ENCODE data around the gene ST3GAL3. TPM values are rescaled to one million over a fixed set of nuclear protein-coding genes. Genes with fewer than 3 reads are reported as not detected.

ST3GAL3 gene
- total RNA-seq, 1 experiment from 2014 or later, result 19.3 TPM

GRCh38 chr1:43977376-43978263 lies 270.3 kb downstream of the ST3GAL3 start:
- Histone ChIP-seq H3K36me3 (ENCODE audit: low read depth) (peaks cover 22% of the 10 kb centered on the region), H3K9me3 (ENCODE audit: insufficient read depth, low read depth) (no peaks in the 10 kb centered on the region), H3K4me1 (replicated peaks; ENCODE audit: insufficient read depth) (peaks cover 53% of the 10 kb centered on the region), H3K27me3 (ENCODE audit: insufficient read depth, low read depth) (no peaks in the 10 kb centered on the region), H2AFZ (no peak overlapping the region), H3K27ac (no peak overlapping the region), H4K20me1 (ENCODE audit: insufficient read depth) (peaks cover 12% of the 10 kb centered on the region; the same call in 1 of the 2 replicates), H3K9me2 (ENCODE audit: insufficient read depth) (no peaks in the 10 kb centered on the region), H3K79me2 (ENCODE audit: low read depth) (peaks cover 69% of the 10 kb centered on the region), H3K4me3 (peak overlapping the region; percentile 90; the same call in 1 of the 2 replicates), H3F3A (ENCODE audit: insufficient read depth, low read depth) (peaks cover 52% of the 10 kb centered on the region), H3K4me2 (peak overlapping the region; percentile 95)
- intact Hi-C loops (cut with micrococcal nuclease; ENCODE audit: unreplicated experiment), result loop anchor here (10.0 kb wide), 1 partner anchor 273 kb away; the partner anchor contains the start of gene ST3GAL3
- TSS peak; percentile 32 for BruUV-seq (replicated peaks)
- no peak for DNase-seq
- ChIA-PET CTCF (interaction anchor here (0.6 kb wide), 1 partner anchor 68 kb away, joined by 3 read pairs; no protein-coding TSS in a partner anchor), POLR2A (ENCODE audit: unreplicated experiment) (no interaction called here)
- no peak for TF ChIP-seq CTCF (conservative IDR thresholded peaks at IDR 0.05)
- TF ChIP-seq EZH2 (IDR thresholded peaks at IDR 0.05; ENCODE audit: low read depth), result no peak

GRCh38 chr1:43978264-43978550 lies 270.9 kb downstream of the ST3GAL3 start:
- intact Hi-C loops (cut with micrococcal nuclease; ENCODE audit: unreplicated experiment), result loop anchor here (10.0 kb wide), 1 partner anchor 273 kb away; the partner anchor contains the start of gene ST3GAL3
- H3K36me3 ChIP-seq (ENCODE audit: low read depth), result peaks cover 18% of the 10 kb centered on the region
- peaks cover 53% of the 10 kb centered on the region for H3K4me1 ChIP-seq (replicated peaks; ENCODE audit: insufficient read depth)
- POLR2A ChIA-PET (ENCODE audit: unreplicated experiment), result no interaction called here
- BruUV-seq (replicated peaks), result no TSS peak
- DNase-seq, result no peak
- H3K4me2 ChIP-seq, result peak overlapping the region; percentile 95
- no peaks in the 10 kb centered on the region for H3K9me3 ChIP-seq (ENCODE audit: insufficient read depth, low read depth)
- H2AFZ ChIP-seq, result no peak overlapping the region
- no peaks in the 10 kb centered on the region for H3K9me2 ChIP-seq (ENCODE audit: insufficient read depth)
- H3K4me3 ChIP-seq, result peak overlapping the region; percentile 90
- peaks cover 46% of the 10 kb centered on the region for H3F3A ChIP-seq (ENCODE audit: insufficient read depth, low read depth)
- H3K27me3 ChIP-seq (ENCODE audit: insufficient read depth, low read depth), result no peaks in the 10 kb centered on the region
- H3K79me2 ChIP-seq (ENCODE audit: low read depth), result peaks cover 69% of the 10 kb centered on the region
- TF ChIP-seq EZH2 (IDR thresholded peaks at IDR 0.05; ENCODE audit: low read depth), result no peak
- TF ChIP-seq CTCF (conservative IDR thresholded peaks at IDR 0.05), result no peak
- H4K20me1 ChIP-seq (ENCODE audit: insufficient read depth), result peaks cover 12% of the 10 kb centered on the region; the same call in 1 of the 2 replicates
- CTCF ChIA-PET, result no interaction called here
- no peak overlapping the region for H3K27ac ChIP-seq

GRCh38 chr1:43978551-43979260 lies 271.4 kb downstream of the ST3GAL3 start, which contains the start of gene B4GALT2:
B4GALT2 (plus strand) TSS chr1:43979210; CDS start chr1:43981161, 1,951 bp downstream.
- ChIA-PET POLR2A (ENCODE audit: unreplicated experiment) (no interaction called here), CTCF (no interaction called here)
- H3K4me2 ChIP-seq, result peak within 1 kb of the TSS; percentile 95
- DNase-seq, result peak in 1 of 2 experiments; percentile 55
- no peaks in the 10 kb centered on the region for H3K27me3 ChIP-seq (ENCODE audit: insufficient read depth, low read depth)
- peak within 1 kb of the TSS; percentile 90 for H3K4me3 ChIP-seq
- no peaks in the 10 kb centered on the region for H3K9me3 ChIP-seq (ENCODE audit: insufficient read depth, low read depth)
- TF ChIP-seq CTCF (conservative IDR thresholded peaks at IDR 0.05) (no peak), EZH2 (IDR thresholded peaks at IDR 0.05; ENCODE audit: low read depth) (no peak)
- H3K79me2 ChIP-seq (ENCODE audit: low read depth), result peaks cover 69% of the 10 kb centered on the region
- BruUV-seq (replicated peaks), result no TSS peak
- peaks cover 49% of the 10 kb centered on the region for H3K4me1 ChIP-seq (replicated peaks; ENCODE audit: insufficient read depth)
- H3K27ac ChIP-seq, result peak within 1 kb of the TSS; percentile 38; the same call in 1 of the 2 replicates
- peaks cover 16% of the 10 kb centered on the region for H3K36me3 ChIP-seq (ENCODE audit: low read depth)
- peaks cover 12% of the 10 kb centered on the region; the same call in 1 of the 2 replicates for H4K20me1 ChIP-seq (ENCODE audit: insufficient read depth)
- intact Hi-C loops (cut with micrococcal nuclease; ENCODE audit: unreplicated experiment), result loop anchor here (10.0 kb wide), 1 partner anchor 274 kb away; the partner anchor contains the start of gene ST3GAL3
- peak within 1 kb of the TSS; percentile 91 for H2AFZ ChIP-seq
- H3F3A ChIP-seq (ENCODE audit: insufficient read depth, low read depth), result peaks cover 41% of the 10 kb centered on the region; the same call in 1 of the 2 replicates
- H3K9me2 ChIP-seq (ENCODE audit: insufficient read depth), result no peaks in the 10 kb centered on the region

All from PC-9 (cell line).